ENCODE results near the gene ADGRD2.

The ADGRD2 gene

DNA sequence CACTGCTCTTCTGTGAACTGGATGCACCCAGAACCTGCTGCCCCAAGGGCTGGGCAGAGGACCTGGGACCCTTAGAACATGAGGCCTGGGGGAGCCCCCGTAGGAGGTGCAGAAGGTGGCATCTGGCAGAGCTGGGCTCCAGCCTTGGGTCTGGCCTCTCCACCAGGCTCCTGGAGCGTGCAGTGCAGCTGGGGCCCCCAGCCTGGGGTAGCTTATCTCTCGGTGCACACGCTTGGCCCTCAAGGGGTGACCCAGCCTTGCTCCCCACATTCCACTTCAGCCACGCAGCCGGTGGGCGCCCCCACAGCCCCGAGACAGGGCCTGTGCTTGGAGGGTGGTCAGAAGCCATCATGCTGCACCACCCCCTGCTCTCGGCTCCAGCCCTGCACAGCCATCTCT, 62.6 kb downstream of the ADGRD2 start:
- no peak for DNase-seq

DNA sequence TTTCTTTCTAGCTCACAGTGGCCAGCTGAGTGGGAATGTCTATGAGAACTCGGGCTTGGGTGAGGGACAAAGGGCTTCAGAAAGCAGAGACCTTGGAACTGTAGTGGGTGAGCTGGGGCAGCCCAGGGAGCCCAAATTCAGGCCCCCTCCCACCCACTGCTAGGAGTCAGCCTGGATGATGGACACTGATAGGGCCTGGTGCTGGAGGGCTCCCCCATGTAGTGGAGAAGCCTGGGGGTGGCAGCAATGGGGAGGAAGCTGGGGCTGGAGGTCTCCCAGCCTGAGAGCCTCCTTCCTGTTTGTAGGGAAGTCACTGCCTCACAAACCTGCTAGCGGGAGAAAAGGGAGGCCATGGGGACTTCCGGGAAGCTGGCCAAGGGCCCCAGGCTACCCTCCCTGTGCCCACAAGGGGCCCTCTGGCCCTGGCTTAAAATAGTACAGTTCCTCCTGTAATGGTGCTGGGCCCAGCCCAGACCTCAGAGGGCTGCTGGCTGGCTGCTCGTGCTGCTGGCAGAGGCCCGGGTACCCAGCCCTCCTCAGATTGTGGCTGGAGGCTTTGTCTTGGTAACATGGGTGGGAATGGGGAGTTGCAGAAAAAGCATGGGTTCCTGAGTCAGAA, 63.2 kb downstream of the ADGRD2 start:
- DNase-seq: no peak

DNA sequence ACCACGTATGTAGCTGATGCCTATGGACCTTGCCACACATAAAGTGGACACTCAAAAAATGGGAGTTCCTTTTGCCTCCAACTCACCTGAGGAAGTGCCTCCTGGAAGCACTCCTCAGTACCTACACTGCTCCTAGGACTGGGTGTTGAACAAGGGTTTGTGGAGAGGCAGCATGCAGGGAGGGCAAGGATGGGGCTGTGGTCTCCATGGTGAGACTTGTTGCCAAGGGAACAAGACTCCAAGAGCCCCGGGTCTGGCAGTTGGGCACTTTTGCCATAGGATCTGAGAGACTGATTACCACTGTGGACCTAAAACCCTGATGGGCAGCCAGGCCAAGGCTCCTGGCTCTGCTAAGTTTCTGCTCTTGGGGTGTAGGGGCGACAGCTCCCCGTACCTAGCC, 63.9 kb downstream of the ADGRD2 start:
- no peak for DNase-seq

DNA sequence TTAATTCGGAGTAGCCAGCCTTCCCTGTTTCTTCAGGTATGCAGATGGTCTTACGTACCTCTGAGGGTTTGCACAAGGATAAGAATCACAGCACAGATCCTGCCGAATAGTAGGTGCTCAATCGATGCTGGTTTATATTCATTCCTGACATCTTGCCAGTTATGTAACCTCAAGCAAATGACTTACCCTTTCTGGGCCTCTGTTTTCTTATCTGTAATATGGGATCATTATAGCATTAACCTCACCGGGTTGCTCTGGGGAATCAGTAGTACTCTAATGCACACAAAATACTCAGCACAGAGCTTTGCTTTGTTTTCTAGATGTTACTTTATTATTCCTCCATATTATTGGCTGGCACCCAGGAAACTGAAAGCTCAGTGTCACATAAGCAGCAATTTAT, 64.6 kb downstream of the ADGRD2 start:
- no peak for DNase-seq

DNA sequence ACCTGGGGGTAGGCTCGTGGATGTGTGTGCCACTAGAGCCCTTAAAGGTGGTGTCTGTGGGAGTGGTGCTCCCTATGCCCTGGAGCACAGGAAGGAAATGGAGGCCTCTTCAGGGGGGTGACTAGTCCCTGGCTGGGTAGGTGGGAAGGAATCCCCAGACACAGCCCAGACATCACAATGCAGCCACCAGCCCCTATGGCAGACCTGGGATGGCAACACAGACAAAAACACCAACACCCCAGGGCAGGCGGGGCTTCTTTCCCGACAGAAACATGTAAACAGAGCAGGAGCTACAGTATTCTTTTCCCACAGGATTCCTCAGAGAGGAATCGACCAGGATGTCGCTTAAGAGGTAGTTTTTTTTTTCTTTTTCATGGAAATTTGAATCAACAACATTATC, 67.3 kb downstream of the ADGRD2 start:
- no peak for DNase-seq

DNA sequence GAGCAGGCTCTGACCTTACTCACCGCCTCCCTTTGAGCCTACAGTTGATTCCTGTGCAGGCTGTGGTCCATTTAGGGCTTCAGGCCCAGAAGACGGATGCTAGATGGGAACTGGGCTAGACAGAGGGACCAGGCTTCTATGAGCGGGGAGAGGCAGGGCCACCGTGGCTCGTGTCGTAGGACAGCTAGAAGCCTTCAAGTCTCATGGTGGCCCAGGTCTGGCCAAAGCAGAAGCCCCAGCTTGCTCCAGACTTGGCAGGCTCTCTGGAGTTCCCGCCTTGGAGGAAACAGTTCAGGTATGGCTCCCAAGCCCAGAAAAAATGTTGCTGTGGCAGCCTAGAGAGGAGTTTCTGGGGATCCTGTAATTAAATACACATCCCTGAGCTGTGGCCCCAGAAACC, 67.9 kb downstream of the ADGRD2 start:
- no peak for DNase-seq

DNA sequence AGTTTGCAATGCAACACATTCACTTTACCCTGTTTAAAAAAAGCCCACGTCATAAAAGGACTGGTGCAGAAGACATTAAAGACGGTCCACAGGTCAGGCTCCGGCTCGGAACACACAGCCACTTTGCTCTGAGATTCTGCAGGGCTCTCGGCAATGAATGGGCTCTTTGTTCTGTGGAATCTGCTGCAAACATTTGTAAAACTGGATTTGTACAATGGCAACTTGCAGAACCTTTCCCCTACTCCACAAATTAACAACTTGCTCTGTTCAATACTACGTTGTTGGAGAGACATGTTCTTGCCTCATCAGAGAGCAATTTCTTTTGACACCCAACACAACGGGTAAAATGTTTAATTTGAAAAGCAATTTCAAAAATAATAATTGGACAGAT, 70.0 kb downstream of the ADGRD2 start:
- DNase-seq: peak; percentile 75

DNA sequence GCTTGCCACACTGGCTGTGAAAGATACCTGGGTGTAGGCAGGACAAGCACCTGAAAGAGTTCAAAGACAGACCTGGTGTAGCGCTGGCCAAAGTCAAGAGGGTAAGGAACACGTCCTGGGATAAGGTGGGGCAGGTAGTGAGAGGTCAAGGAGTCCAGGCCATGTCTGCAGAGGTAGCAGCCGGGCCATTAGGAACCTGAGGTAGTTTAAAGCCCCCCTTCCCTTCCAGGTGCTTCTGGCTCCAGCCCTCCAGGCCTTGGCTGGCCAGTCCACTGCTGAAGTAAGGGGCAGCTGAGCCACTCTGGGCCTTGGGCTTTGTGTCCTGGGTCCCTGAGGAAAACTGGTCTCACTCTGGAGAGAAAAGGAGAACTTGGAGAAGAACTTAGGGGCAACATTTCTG, 70.9 kb downstream of the ADGRD2 start:
- no peak for DNase-seq

DNA sequence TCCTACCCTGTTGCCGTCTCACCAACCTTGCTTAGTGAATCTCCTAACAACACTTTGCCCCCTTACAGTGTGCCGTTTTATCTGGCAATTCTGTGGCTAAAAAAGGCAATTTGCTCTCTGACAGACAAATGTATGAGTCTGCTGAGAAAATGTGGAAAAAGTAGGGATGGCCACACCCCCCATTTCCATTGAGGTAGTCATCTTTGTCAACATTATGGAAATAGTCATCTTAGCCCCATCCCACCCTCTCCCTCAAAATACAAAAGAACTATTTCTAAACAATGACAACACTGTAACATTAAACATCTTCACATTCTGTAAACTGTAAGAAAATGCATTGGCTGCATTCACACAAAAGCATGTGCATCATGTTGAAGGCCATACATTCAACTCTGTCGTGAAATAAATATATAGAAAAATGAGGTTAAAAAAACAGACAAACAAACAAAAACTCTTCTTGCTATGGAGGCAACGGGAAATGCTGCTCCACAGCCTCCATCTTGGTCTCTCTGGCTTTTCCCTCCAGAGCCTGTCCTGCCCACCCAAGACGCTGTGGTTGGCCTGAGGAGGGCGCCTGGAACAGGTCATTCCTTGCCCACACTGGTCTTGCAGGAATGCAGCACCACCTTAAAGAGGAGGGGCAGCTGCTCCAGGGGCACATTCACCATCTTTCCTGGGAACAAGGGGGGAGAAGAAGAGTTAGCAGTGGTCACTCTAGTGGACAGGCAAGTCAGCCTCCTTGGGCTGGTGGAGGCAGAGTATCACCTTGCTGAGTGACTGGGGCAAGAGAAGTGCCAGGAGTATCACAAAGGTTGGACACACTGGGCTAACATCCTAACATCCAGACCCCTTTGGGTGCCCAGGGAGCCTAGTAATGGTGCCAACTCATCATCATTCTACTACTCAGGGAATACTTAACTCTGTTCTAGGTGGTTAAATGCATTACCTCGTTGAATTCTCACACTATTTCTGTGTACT, 72.2 kb downstream of the ADGRD2 start:
- DNase-seq: no peak

DNA sequence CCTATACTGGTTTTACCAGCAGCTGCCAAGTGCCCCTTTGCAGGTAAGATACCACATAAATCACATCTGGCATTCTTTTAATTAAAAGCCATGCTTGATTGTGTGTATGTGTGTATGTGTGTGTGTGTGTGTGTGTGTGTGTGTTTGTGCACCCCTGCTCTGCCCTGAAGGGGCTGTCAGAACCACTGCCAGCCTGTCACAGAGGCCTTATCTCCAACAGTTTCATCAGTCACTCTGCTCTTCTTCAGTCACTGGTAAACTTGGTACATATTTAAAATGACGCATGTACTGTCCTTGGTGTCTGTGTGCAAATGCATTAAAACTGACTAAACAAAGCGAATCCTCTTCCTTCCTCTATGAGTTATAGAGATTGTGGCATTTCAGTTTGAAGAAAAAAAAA, 75.9 kb downstream of the ADGRD2 start:
- no peak for DNase-seq

DNA sequence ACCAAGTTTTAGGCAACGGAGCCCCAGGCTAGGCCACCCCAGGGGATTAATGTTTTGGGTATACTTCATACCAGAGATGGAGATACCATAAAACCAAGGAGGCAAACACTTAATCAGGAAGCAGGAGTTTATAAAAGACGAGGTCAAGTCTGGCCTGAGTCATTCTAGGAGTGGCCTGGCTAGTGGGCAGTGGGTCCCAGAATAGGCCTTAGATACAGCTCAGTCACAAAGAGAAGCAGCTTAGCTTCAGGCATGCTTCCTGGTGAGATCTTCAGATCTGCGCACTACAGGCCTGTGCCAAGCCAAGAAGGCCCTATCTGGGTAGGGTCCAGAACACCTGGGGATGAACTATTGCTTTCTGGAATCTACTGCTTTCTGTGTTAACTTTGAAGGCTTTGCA, 77.5 kb downstream of the ADGRD2 start:
- DNase-seq: no peak
